ENCODE measurements around the gene PATL1. TPM values are rescaled to one million over a fixed set of nuclear protein-coding genes. Genes with fewer than 3 reads are reported as not detected.
"Not testable (repeated sequence)": the region's sequence is repeated elsewhere in the genome, so short reads cannot be mapped to it uniquely, and the experiment has no call there.

The PATL1 gene
- total RNA-seq, 1 donor from 2014 or later: 9.5 TPM

DNA sequence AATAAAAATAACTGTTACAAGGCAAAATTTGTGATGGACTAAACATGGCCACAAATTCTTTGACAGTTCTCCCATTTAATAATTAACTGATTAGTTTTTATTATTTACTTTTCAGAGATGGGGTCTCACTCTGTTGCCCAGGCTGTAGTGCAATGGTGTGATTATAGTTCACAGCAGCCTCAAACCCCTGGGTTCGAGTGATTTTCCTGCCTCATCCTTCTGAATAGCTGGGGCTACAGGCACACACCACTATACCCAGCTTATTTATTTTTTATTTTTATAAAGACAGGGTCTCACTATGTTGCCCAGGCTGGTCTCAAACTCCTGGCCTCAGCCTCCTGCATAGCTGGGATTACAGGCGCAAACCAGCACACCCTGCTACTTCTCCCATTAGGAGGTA lies 4.5 kb upstream of the PATL1 start:
- no peak for DNase-seq

DNA sequence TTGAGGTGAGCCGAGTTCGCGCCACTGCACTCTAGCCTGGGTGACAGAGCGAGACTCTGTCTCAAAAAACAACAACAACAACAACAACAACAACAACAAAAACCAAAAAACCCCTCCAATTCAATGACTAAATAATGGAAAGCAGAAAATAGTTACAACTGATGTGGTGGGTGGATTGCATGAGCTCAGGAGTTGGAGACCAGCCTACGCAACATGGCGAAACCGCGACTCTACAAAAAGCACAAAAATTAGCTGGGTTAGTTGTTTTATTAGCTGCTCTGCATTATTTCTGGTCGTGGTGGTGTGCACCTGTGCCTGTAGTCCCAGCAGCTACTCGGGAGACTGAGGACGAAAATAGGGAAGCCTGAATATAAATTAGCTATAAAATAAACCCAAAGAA lies 2.6 kb upstream of the PATL1 start:
- no peak for DNase-seq

DNA sequence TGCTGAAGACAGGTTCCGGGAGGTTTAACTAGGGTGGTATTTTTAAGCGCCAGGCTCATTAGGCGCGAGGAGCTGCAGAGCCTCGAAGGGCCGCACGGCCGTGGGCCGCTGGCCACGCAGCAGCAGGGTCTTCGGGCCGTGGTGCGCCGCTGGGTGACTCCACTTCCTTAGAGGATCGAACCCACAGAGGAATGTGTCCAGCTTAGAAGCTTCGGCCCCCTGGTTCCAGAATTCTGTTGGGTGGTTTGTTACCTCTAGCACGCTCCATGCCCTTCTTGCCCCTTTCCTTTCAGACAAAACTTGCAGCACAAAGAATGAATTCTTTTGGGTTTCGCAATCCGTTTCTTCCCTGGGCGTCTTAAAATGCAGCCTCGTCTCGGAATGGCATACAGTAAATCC lies 773 bp upstream of the PATL1 start:
- peak; percentile 58 for DNase-seq

DNA sequence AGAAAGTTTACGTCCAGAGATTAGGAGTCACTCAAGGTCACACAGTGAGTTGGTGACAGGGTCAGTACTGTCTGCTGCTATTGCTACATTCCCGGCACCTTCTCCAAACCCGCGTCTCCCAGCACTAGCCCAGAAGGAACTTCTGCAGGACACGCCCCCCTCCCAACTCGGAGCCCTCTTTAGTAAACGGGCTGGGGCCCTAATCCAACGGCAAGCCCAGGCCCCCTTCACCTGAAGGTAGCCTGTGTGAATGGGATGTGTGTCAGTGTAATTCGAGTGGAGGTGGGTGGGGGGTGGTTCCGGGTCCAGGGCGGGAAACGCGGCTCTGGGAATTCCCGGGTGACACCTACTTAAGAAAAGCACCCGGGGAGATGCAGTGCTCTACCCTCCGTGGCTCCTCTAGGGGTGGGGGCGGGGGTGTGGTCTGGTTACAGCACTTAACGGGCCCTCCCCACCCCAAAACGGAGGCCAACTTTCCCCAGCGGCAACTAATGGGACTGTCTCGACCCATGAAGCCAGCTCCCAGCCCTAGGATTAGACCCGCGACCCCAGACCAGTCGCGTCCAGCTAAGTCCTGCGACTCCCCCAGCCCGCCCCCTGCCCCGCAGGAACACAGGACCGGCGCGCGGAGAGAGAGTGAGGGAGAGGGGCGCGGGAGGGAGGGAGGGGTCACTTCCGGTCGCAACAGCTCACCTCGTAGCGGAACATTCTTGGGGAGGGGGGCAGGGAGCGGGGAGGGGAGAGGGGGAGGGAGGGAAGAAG lies 468 bp downstream of the PATL1 start:
- DNase-seq: no peak

GRCh38 chr11:59667812-59668187 lies 1.0 kb downstream of the PATL1 start:
- DNase-seq: no peak

- DNase-seq: no peak
These were observed 1.9 kb downstream of the PATL1 start for GRCh38 chr11:59666969-59667368.

DNA sequence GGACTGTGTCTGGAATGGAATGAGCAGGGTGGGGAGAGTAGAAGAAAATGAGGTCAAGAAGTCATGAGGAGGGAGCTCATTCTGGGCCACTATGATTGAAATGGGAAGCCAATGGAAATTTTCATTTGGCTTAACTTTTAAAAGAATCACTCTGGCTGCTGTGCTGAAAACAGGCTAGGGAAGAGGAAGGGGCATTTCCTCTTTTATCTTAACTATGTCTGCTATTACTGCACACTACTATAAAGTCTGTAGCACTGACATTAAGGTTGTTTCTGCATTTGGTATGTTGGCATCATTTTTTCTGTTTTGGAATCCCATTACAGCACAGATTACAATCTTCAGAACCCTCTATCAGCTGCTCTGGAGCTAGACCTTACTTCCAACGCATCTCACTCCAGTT lies 8.2 kb downstream of the PATL1 start:
- DNase-seq: no peak

DNA sequence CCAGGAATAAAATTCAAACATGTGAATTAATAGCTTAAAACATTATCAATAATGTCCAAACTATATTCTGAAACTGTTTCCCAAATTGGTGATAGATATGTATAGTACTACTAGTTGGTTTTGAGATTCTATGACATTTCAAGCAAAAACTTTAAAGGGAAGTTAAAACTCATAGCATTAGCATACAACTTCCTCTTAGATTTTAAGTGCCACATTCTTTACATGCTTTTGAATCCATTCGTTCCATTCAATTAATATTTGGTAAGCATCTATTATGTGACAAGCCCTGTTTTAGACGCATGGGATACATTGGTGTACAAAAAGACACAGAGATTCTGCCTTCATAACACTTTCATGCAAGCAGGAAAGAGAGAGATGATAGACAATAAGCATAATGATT lies 8.9 kb downstream of the PATL1 start:
- DNase-seq: no peak

- no peak for DNase-seq
These were observed 10.8 kb downstream of the PATL1 start for GRCh38 chr11:59658036-59658435.

- no peak for DNase-seq
These were observed 13.9 kb downstream of the PATL1 start for GRCh38 chr11:59654893-59655292.

DNA sequence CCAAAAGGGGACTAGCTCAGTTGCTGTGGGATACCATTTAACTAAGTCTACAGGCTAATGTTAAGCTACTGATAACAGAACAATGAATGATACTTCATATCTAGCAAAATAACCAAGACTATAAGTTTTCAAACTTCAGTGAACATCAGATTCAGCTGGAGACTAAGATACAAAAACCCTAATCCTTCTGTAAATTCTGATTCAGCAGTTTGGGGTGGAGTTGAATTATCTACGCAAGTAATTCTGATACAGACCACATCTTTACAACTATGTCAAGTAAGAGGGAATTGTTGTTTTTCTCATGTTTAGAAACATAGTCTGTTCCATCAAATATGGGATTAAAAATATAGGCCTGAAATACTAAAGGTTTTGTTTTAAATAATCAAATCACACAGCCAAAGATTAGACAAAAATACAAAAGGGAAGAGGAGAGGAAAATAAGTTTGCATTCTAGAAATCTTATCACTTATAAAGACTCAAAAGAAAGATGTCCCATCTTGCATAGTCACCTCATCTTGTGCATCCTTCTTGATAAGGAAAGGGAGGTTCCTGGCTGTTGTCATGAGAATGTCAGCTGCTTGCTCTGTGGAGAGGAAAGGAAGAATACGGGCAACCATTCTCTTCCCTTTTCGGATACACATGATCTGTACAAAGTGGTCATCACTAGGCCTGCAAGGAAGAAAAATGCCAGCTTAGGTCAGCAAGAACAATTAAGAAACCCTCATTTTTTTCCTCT lies 21.4 kb downstream of the PATL1 start:
- DNase-seq: no peak

- DNase-seq: no peak
These were observed 24.3 kb downstream of the PATL1 start for GRCh38 chr11:59644528-59644927.

- no peak for DNase-seq
These were observed 25.4 kb downstream of the PATL1 start for GRCh38 chr11:59643390-59643789.

- DNase-seq: no peak
These were observed 27.7 kb downstream of the PATL1 start for GRCh38 chr11:59641156-59641555.

GRCh38 chr11:59630493-59630892 lies 38.3 kb downstream of the PATL1 start:
- no peak for DNase-seq

- no peak for DNase-seq
These were observed 38.8 kb downstream of the PATL1 start for GRCh38 chr11:59629996-59630395.

DNA sequence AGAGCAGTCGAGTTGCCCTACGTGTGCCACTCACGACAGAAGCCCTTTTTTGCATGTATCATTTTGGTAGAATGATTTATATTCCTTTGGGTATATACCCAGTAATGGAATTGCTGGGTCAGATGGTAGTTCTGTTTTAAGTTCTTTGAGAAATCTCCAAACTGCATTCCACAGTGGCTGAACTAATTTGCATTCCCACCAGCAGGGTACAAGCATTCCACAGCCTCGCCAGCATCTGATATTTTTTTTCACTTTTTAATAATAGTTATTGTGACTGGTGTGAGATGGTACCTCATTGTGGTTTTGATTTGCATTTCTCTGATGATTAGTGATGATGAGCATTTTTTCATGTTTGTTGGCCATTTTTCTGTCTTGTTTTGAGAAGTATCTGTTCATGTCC lies 41.9 kb downstream of the PATL1 start:
- not testable (repeated sequence) for DNase-seq

DNA sequence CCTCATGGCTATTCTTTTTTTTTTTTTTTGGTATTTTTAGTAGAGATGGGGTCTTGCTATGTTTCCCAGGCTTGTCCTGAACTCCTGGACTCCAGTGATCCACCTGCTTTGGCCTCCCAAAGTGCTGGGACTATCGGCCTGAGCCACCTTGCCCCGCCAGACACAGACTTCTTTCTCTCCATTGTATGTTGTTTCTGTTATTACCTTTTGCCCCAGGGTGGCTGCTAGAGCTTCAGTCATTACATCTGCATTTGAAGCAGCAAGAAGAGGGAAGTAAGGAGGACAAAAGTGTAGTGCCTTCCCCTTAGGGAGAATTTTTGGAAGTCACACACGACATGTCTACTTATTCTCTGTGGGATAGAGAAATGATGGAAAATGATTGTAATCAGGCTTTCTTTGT lies 43.1 kb downstream of the PATL1 start:
- no peak for DNase-seq

DNA sequence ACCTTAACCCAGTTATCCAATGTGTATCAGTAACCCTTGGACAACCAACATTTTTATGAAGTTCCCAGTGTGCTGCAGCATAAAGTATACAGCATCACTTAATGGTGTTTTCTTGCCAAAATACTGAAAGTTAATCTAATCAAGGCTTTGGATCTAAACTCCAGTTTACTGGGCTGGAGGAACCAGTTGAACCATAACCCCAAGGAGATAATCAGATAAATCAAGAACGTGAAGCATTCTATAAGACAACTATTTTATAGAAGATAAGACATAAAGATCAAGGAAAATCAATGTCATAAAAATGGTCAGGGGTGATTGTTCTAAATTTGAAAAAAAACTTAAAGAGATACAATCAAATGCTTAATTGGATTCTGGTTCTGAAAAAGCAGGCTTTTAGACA lies 51.0 kb downstream of the PATL1 start:
- DNase-seq: no peak

DNA sequence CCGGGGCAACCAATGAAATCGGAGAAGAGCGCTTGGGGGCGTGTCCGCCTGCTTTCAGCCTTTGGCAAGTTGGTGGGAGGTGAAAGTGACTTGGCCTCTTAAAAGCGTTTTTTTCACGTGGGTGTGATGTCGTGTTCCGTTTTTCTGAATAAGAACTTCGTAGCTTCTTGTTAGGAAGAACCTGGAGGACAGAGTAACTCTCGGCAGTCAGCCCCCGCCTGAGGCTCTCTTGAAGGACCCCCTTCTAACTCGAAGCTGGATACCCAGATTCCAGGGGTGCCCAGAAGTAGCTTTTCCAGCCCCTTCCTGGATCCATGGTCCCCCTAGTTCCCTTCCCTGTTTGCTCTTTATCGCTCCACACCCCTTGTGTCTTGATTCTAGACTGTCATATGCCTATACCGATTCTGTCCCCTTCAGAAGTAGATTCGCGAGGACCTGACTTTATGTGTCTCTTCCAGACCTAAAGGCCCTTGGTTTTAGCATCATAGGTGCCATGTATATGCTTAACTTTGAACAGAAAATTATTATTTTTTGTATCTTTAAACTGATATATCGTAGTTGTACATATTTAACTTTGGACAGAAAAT lies 52.3 kb downstream of the PATL1 start:
- no peak for DNase-seq

DNA sequence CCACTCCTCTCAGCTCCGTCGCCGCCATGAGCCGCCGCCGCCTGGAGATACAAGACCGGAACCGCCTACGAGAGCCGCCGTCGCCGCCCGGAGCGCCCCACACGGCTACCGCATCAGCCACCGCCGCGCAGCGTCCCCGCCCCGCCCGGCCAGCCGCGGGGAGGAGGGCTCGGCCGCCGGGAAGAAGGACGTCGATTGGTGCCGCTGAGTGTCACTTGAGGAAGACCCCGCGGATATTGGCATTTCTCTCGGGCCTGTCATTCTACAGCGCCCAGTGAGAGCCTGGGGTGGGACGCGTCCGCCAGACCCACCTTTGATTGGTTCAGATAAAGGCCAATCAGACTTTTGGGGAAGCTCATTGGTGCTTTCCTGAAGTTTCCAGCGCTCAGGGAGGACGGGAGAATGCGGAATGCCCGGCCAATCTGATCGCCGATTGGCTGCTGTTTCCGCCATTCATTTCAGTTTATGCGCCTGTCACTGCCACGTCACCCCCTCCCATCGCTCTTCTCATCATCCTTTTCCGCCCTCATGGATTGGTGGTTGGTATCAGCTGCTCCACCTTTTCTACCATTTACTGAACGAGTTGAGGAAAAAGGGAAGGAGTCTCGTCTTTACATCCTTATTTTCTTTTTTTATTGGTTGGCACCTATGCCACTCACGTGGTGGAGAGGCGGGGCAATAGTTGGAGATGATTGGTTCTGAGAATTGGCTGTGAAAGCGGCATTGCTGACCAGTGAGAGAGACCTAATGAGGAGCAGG lies 53.0 kb downstream of the PATL1 start, which contains the start of gene OSBP:
TSS of gene OSBP (minus strand) at position 138 of the 759 bp plus-strand sequence. CDS start at position 28, 110 bp downstream.
- DNase-seq: peak; percentile 100

- DNase-seq: no peak
These were observed 53.7 kb downstream of the PATL1 start for GRCh38 chr11:59615120-59615636.
